ENCODE data around the gene LIMK1.
"Not testable (repeated sequence)": the region's sequence is repeated elsewhere in the genome, so short reads cannot be mapped to it uniquely, and the experiment has no call there.

Gene LIMK1

DNA sequence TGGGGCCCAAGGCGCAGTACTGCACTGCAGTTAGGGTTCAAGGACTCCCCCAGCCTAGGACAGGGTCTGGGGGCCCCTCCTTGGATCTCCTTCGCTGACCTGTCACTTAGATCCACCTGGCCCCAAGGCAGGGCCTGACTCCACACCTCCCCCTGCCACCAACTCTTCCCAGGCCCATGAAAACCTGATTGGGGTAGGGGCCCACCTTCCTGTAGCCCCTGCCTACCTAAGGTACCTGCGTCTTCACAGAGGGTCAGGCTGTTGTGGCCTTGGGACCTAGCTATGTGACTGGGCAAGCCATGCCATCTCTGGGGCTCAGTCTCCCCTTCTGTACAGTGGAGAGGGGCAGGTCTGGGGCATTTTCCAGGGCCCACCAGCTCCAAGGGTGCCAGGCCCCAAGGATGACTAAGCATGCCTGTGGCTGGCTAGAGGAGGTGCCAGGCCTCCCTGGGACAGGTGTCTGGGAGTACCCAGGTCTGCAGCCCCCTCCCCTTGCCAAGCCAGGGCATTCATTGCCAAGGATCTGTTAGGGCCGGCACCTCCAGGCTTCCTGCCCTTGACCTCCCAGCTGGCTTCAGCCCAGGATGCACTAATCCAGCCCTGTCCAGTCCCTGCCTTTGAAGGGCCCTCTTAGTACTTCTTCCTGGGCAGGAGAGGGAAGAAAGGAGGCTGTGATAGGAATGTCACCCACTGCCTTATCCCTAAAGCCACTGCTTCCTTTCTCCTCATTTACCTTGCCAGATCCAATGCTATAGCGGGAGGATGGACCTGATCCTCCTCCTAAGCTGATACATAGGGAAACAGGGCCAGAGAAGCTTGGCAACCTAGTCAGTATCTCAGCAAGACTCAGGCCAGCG lies 1.3 kb downstream of the LIMK1 start:
- DNase-seq: no peak

DNA sequence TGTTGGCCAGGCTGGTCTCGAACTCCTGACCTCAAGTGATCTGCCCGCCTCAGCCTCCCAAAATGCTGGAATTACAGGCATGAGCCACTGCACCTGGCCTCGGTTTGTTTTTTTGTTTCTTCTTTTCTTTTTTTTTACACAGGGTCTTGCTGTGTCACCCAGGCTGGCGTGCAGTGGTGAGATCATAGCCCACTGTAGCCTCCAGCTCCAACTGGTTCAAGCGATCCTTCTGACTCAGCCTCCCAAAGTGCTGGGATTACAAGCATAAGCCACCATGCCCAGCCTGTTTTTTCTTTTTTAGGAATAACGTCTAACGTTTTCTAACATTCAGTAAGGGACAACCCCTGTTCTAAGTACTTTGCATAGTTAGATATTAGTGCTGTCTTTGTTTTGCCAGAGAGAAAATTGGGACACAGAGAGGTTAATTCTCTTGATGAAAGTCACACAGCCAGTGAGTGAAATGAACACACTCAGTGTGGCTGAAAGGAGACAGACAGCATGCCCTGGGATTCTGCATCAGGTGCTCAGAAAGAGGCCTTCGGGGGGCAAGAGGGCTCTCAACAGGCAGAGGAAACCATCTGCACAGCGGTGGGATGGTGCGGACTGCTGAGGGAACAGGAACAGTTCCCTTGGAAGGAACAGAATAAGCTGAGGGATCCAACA lies 4.3 kb downstream of the LIMK1 start:
- DNase-seq: no peak

DNA sequence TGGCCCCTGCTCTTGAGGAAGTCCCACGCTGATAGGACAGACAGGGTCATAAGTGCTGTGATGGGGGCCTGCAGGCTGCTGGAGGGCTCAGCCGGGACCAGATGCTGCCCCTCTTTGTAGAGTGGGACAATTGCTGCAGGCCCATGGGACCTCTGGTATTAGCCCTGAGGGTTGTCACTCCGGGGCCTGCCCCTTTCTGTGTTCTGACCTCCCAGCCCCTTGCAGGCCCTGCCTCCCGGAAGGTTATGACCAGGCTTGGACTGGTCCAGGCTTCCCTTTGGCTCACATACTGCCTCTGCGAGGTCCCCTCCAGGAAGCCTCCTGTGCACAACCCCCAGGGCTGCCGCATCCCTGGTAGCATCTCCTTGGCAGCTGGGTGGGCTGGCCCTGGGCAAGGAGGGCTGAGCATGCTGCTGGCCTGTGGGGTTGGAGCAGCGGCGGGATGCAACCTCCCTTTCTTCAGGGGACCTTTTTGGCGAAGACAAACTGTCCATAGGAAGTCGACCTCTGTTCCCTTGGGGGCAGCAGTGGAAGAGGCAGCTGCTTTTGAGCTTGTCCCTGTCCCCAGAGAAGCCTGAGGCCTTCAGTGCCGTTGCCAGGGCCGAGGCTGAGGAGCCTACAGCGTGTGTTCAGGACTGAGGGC lies 8.8 kb downstream of the LIMK1 start:
- DNase-seq: no peak

GRCh38 chr7:74092964-74093471 lies 9.4 kb downstream of the LIMK1 start:
- peak in 1 of 5 experiments; percentile 16 for DNase-seq

DNA sequence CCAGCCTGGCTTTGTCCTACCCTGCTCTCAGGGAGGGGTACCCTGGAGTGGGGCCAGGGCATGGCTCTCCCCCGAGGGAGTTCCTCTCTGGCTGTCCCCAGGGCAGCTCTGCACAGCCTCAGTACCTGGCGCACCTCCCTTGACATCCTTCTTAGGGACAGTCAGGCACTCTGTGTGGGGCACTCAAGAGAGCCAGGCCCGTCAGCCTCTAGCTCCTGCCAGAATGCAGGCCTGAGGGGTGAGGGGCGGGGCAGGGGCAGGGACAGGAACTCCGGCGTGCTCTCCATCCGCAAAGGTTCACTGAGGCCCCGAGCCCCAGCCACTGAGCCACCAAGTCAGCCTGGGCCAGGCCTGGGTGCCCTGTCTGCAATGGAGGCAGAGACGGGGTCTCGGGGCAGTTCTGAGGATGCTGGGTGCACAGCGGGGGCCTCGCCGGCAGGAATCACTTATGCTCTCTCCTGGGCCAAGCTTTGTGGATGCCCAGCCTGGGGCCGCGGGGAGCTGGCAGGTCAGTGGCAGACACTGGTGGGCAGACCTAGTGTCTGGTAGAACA lies 10.1 kb downstream of the LIMK1 start:
- DNase-seq: no peak

DNA sequence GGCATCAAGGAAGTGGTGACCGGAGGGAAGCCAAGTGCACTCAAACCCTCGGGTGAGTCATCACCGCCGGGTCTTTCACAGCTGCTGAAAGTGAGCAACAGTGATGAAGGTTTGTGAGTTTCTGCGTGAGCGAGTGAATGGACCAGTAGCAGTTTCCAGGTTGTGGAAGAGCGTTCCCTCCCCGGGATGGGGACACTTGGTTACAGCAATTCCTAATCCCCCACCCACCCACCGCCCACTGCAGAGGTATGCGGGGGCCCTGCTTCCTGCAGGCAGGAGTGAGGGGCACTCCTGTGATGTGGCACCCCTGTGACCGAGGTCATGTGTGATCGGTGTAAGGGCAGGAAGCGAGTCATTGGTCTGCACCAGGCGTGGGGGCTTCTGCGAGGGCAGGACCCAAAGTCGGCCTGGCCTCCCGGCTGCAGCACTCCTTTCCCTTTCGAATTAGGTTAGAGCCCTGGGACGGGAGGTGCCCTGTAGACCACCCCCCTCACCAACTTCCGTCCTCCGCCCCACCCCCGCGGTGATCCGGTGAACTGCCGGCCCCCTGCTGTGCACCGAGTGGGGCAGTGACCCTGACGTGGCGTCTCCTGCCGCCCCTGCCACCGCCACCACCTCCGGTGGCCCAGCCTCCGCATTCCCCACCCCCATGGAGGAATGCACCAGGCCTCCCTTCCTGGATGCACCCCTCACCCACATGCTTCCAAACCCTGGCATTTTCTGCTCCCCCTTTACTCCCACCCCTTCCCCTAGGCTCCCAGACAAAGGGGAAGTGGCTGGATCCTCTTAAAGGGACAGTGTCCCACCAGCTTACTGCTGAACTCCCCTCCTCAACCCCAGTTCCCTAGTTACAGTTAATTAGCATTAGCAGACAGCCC lies 10.9 kb downstream of the LIMK1 start:
- peak in 4 of 5 experiments; percentile 20 to 84 (median 64) for DNase-seq

GRCh38 chr7:74095135-74095534 lies 11.5 kb downstream of the LIMK1 start:
- DNase-seq: no peak

DNA sequence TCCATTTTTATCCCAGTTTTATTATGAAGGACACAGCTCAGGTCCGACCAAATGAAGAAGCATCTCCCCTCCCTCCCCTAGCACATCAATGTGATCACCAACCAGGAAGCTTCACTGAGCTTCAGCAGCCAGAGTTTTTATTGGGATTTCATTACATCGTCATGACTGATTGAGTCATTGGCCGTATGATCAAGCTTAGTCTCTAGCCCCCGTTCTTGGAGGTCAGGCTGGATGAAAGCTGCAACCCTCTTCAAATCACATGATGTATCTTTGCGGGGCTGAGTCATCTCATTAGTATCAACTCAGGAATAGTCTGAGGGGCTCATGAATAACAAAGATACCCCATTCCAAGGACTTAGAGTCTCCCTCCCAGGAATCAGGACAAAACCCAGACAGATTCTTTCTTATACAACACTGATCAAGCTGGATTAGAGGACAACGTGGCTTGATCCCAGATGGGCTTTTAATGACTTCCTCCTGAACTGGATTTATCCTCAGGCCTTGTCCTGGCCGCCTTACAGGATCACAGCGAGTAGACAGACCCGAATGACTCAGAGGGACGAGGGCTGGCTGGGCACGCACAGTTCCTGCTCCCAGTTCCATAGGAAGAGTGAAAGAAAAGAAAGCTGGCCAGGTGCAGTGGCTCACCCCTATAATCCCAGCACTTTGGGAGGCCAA lies 14.5 kb downstream of the LIMK1 start:
- no peak for DNase-seq

- no peak for DNase-seq
Measured at GRCh38 chr7:74099031-74099430, 15.4 kb downstream of the LIMK1 start.

DNA sequence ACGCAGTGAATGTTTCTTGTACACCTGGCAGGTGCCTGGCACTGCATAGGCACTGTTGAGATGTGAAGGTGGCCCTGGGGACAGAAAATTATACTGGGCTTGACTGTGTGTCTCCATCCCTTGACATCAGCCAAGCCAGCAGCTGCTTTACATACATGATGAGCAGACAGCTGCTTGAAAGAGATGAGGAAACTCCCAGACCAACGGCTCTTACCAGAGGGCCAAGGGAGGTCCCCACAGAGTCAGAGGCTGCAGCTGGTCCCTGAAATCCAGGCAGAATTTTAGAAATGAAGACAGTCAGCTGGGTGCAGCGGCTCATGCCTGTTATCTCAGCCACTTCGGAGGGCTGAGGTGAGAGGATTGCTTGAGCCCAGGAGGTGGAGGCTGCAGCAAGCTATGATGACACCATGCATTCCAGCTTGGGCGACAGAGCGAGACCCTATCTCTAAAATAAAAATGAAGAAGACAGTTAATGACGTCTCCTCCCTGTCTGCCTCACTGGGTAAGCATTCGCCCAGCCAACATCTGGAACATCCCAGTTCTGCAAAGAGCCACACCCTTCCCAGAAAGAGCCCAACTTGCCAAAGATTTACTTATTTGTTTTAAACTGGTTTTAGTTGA lies 17.6 kb downstream of the LIMK1 start:
- no peak for DNase-seq

DNA sequence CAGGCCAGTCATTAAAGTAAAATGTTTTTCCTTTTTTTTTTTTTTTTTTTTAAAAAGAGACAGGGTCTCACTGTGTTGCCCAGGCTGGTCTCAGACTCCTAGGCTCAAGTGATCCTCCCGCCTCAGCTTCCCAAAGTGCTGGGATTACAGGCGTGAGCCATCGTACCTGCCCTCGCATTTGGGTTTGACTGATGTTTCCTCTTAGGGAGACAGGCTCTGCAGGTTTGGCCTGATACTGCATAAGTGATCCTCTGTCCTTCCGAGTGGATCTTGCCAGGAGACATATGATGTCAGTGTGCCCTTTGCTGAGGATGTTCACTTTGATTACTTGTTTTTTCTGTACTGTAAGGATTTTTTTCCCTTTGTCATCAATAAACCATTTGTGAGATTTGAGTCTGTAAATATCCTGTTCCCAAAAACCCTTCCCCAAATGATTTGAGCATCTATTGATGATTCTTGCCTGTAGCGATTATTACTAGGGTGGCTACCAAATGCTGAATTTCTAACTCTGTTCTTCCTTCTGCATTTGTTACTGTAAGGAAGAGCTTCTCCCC lies 19.7 kb downstream of the LIMK1 start:
- no peak for DNase-seq

DNA sequence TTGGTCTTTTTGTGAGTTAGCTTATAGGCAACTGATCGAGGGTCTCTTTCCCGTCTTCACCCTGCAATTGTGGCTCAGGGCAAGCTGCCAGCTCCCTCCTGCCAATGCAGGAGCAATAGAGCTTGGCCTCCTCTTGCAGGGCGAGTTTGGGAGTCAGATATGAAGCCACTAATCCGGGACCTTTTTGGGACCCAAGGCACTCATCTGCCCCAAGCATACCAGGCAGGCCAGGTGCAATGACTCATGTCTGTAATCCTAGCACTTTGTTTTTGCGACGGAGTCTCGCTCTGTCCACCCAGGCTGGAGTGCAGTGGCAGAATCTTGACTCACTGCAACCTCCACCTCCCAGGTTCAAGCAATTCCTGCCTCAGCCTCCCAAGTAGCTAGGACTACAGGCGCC lies 21.1 kb downstream of the LIMK1 start:
- no peak for DNase-seq

DNA sequence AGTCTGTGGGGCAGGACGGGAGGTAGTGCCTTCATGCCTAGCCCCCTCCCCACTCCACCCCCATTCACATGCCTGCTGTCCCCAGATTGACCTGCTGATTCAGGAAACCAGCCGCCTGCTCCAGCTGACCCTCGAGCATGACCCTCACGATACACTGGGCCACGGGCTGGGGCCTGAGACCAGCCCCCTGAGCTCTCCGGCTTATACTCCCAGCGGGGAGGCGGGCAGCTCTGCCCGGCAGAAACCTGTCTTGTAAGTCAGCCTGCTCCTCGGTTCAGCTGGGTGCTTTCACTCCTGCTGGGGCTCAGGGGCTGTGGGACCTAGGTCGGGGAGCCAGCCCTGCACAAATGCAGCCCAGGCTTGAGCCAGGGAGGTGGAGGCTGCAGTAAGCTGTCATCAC lies 22.4 kb downstream of the LIMK1 start:
- DNase-seq: no peak

GRCh38 chr7:74106846-74107245 lies 23.2 kb downstream of the LIMK1 start:
- DNase-seq: no peak

DNA sequence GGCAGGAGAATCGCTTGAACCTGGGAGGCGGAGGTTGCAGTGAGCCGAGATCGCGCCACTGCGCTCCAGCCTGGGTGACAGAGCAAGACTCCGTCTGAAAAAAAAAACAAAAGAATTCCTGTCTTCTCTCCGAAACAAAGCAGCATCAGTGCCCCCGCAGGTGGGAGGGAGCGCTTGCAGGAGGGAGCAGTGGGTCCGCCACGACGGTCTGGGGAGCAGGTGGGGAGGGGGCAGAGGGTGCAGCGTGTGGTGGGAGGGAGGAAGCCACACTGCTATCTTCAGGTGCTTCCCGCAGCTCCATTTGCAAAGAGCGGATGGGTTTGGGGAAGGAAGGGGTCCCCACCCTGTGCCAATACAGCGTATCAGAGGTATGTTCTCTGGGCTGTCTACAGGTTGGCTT lies 31.7 kb downstream of the LIMK1 start:
- DNase-seq: no peak

DNA sequence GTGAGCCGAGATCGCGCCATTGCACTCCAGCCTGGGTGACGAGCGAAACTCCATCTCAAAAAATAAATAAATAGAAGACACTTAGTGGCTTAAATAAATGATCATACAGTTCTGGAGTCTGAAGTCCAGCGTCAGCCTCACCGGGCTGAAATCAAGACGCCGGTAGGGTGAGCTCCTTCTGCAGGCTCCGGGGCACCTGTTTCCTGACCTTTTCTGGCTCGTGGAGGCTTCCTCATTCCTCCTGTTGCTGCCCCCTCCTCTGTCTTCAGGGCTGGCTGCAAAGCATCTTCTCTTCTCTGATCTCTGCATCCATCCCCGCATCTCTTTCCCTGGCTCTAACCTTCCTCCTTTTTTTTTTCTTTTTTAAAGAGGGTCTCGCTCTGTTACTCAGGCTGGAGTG lies 32.8 kb downstream of the LIMK1 start:
- DNase-seq: no peak

GRCh38 chr7:74119831-74120230 lies 36.2 kb downstream of the LIMK1 start:
- DNase-seq: no peak

GRCh38 chr7:74121401-74122249 lies 38.0 kb downstream of the LIMK1 start:
- no peak for DNase-seq

GRCh38 chr7:74123892-74124291 lies 40.3 kb downstream of the LIMK1 start:
- not testable (repeated sequence) for DNase-seq

All from T-helper 2 cell (primary cell).